Fibroblast of lung (primary cell): ENCODE results near the gene UBA3. TPM values are rescaled to one million over a fixed set of nuclear protein-coding genes. Genes with fewer than 3 reads are reported as not detected.

Experiments
- polyA plus RNA-seq, 2 donors: library from polyadenylated mRNA; depleted of rRNA in 1 of 2; stranded (reverse) in 1 of 2; unstranded in 1 of 2; fragments of >200 nt; gene quantifications; 2 replicates each; pipeline ENCODE4 v1.2.1, GENCODE V29; 2011 to 2012; ENCODE audit warnings: missing spikeins in 1 of 2
- total RNA-seq: library from RNA; depleted of rRNA; stranded (reverse); fragments of >200 nt; gene quantifications from 2 replicates; pipeline ENCODE4 v1.2.1, GENCODE V29; 2014

UBA3 gene
- total and polyA plus RNA-seq, 2 donors (not counting 1 experiment from before 2014, with no cell fraction given): 93.3 to 95.4 TPM

Other genes with a start within 250 kb of the UBA3 start
- gene TAFA4, start 147.8 kb downstream of the UBA3 start, total RNA-seq: not detected in 2 replicates
- gene TAFA4, start 147.8 kb downstream of the UBA3 start, polyA plus RNA-seq: not detected in 2 replicates
- gene EOGT, start 66.7 kb downstream of the UBA3 start, total RNA-seq: 44.2 and 50.9 TPM in 2 replicates
- gene EOGT, start 66.7 kb downstream of the UBA3 start, polyA plus RNA-seq: 28.0 and 30.6 TPM in 2 replicates
- gene TMF1, start 28.0 kb downstream of the UBA3 start, total RNA-seq: 37.0 and 51.5 TPM in 2 replicates
- gene TMF1, start 28.0 kb downstream of the UBA3 start, polyA plus RNA-seq: 18.0 and 27.5 TPM in 2 replicates
- gene ARL6IP5, start 4.6 kb upstream of the UBA3 start, total RNA-seq: 132 and 209 TPM in 2 replicates
- gene ARL6IP5, start 4.6 kb upstream of the UBA3 start, polyA plus RNA-seq: 218 and 253 TPM in 2 replicates
- gene LMOD3, start 42.2 kb upstream of the UBA3 start, total RNA-seq: 0.51 and 4.0 TPM in 2 replicates
- gene LMOD3, start 42.2 kb upstream of the UBA3 start, polyA plus RNA-seq: 0.20 TPM in 2 replicates